ENCODE measurements around the gene SLC2A3. TPM values are rescaled to one million over a fixed set of nuclear protein-coding genes. Genes with fewer than 3 reads are reported as not detected.
"Not testable (repeated sequence)": the region's sequence is repeated elsewhere in the genome, so short reads cannot be mapped to it uniquely, and the experiment has no call there.

The SLC2A3 gene
- total RNA-seq, 1 donor from 2014 or later: 562 TPM

DNA sequence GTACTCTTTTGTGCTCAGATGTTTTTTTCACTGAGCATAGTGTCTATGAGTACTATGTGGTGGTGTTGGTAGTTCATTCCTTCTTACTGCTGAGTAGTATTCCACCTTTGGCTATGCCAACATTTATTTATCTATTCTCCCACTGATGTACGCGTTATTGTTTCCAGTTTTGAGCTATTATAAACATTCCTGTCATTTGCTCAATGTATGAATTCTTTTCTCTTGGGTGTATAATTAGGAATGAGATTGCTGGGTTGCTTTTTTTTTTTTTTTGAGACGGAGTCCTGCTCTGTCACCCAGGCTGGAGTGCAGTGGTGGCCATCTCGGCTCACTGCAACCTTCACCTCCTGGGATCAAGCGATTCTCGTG, 37.5 kb upstream of the SLC2A3 start:
- Mint-ChIP-seq H3K4me1 (ENCODE audit: unreplicated experiment) (peaks cover 49% of the 10 kb centered on the region), H3K27me3 (ENCODE audit: unreplicated experiment) (peaks cover 7% of the 10 kb centered on the region), H3K9me3 (ENCODE audit: unreplicated experiment) (no peaks in the 10 kb centered on the region), H3K27ac (ENCODE audit: unreplicated experiment) (peak overlapping the region; percentile 82), H3K4me3 (ENCODE audit: unreplicated experiment) (peak overlapping the region; percentile 62), H3K36me3 (ENCODE audit: low read depth, unreplicated experiment) (no peaks in the 10 kb centered on the region)
- DNase-seq (ENCODE audit: low spot score): no peak
- TF ChIP-seq, protein P1, sequence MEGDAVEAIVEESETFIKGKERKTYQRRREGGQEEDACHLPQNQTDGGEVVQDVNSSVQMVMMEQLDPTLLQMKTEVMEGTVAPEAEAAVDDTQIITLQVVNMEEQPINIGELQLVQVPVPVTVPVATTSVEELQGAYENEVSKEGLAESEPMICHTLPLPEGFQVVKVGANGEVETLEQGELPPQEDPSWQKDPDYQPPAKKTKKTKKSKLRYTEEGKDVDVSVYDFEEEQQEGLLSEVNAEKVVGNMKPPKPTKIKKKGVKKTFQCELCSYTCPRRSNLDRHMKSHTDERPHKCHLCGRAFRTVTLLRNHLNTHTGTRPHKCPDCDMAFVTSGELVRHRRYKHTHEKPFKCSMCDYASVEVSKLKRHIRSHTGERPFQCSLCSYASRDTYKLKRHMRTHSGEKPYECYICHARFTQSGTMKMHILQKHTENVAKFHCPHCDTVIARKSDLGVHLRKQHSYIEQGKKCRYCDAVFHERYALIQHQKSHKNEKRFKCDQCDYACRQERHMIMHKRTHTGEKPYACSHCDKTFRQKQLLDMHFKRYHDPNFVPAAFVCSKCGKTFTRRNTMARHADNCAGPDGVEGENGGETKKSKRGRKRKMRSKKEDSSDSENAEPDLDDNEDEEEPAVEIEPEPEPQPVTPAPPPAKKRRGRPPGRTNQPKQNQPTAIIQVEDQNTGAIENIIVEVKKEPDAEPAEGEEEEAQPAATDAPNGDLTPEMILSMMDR (IDR thresholded peaks at IDR 0.05; ENCODE audit: unreplicated experiment): no peak

DNA sequence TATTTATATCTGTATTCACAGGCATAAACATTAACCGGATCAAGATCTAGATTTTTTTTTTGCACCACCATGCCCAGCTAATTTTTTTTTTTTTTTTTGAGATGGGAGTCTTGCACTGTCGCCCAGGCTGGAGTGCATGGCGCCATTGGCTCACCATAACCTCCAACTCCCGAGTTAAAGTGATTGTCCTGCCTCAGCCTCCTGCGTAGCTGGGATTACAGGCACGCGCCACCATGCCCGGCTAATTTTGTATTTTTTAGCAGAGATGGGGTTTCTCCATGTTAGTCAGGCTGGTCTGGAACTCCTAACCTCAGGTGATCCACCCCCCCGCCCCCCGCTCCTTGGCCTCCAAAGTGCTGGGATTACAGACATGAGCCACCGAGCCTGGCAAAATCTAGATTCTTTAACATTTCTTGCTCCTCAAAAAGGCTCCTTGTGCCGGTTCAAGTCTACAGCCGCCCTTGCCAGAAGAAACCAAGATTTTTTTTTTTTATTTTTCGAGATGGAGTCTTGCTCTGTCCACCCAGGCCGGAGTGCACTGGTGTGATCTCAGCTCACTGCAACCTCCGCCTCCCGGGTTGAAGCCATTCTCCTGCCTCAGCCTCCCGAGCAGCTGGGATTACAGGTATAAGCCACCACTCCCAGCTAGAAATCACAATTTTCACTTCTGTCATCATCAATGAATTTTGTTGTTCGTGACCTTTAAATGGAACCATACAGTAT, 36.9 kb upstream of the SLC2A3 start:
- Mint-ChIP-seq H3K4me1 (ENCODE audit: unreplicated experiment) (peaks cover 48% of the 10 kb centered on the region), H3K27ac (ENCODE audit: unreplicated experiment) (peak overlapping the region; percentile 92), H3K36me3 (ENCODE audit: low read depth, unreplicated experiment) (no peaks in the 10 kb centered on the region), H3K4me3 (ENCODE audit: unreplicated experiment) (peak overlapping the region; percentile 79), H3K27me3 (ENCODE audit: unreplicated experiment) (peaks cover 4% of the 10 kb centered on the region), H3K9me3 (ENCODE audit: unreplicated experiment) (no peaks in the 10 kb centered on the region)
- TF ChIP-seq, protein P1 (IDR thresholded peaks at IDR 0.05; ENCODE audit: unreplicated experiment): no peak
- DNase-seq (ENCODE audit: low spot score): no peak

DNA sequence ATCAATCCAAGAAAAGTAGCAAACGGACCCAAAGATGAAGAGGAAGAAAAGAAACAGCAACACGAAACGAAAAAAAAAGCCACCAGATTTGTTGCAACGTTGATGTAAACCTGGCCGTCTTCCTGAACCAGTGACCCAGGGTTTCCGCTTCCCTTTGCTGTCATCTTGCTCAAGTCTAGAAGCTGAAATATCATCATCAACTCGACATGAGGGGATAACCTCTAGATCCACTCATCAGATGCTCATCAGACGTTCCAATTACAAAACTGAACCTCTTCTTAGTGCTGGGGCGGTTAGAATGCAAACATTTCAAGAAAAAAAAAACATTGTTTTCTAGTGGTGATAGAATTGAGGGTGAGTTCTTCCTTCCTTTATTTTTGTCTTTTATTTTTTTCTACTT, 36.3 kb upstream of the SLC2A3 start:
- Mint-ChIP-seq H3K4me3 (ENCODE audit: unreplicated experiment) (peak overlapping the region; percentile 79), H3K4me1 (ENCODE audit: unreplicated experiment) (peaks cover 47% of the 10 kb centered on the region), H3K27ac (ENCODE audit: unreplicated experiment) (peak overlapping the region; percentile 92)
- not testable (repeated sequence) for H3K9me3 Mint-ChIP-seq (ENCODE audit: unreplicated experiment); DNase-seq (ENCODE audit: low spot score); H3K36me3 Mint-ChIP-seq (ENCODE audit: low read depth, unreplicated experiment); H3K27me3 Mint-ChIP-seq (ENCODE audit: unreplicated experiment)

DNA sequence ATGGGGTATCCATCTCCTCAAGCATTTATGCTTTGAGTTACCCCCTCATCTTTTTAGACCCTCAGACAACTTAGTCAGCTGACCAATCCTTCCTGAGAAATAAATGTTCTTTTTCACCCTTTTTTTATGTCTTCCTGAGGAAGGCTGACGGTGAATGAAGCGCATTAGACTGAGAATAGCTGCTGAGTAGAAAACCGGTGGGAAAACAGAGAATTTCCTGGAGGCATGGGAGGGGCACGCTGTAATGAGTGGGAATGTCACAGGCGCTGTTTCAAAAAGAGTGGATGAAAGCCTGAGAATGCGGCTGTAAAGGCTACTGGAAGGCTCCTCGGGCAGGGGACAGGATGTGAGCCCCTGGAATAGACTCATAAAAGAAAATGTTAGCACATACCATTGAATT, 35.8 kb upstream of the SLC2A3 start:
- Mint-ChIP-seq H3K4me1 (ENCODE audit: unreplicated experiment) (peaks cover 42% of the 10 kb centered on the region), H3K27ac (ENCODE audit: unreplicated experiment) (peak overlapping the region; percentile 98)
- not testable (repeated sequence) for DNase-seq (ENCODE audit: low spot score); H3K9me3 Mint-ChIP-seq (ENCODE audit: unreplicated experiment); H3K27me3 Mint-ChIP-seq (ENCODE audit: unreplicated experiment); H3K4me3 Mint-ChIP-seq (ENCODE audit: unreplicated experiment); H3K36me3 Mint-ChIP-seq (ENCODE audit: low read depth, unreplicated experiment)

DNA sequence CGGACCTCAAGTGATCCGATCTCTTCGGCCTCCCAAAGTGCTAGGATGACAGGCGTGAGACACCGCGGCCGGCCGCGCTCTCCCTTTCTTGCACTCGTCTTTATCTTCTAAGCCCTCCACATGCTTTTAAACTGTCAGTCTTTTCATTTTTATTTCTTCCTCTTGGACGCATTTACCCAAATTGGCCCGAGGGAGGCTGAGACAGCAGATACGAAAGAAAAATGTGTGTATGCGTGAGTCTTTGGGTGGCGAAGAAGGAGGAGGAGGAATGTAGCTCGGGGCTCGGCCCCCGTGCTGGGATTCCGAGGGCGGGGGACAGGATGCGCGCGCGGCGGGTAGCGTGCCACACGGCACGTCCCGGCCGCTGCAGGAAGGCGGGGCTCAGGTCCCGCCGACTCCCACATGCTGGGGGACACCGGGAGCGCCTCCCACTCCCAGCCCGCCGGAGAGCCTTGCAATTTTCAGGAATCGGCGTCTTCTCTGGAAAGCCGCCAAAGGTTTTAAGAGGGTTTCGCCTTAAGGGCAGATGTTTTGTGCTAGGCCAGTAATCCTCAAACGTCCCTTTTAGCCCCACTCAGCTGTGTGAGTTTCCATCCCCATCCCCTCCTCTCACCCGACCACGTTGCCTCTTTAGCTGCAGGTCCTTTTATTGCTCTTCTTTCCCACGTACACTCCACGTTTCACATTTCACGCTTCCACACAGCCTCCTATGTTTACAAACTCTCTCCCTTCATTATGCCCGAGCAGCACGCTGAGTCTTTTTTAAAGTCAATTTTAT, 34.7 kb upstream of the SLC2A3 start:
- peak; percentile 92 for DNase-seq (ENCODE audit: low spot score)
- peaks cover 38% of the 10 kb centered on the region for H3K4me1 Mint-ChIP-seq (ENCODE audit: unreplicated experiment)
- H3K4me3 Mint-ChIP-seq (ENCODE audit: unreplicated experiment): peak overlapping the region; percentile 89
- no peaks in the 10 kb centered on the region for H3K9me3 Mint-ChIP-seq (ENCODE audit: unreplicated experiment)
- TF ChIP-seq, protein P1 (IDR thresholded peaks at IDR 0.05; ENCODE audit: unreplicated experiment): no peak
- no peaks in the 10 kb centered on the region for H3K36me3 Mint-ChIP-seq (ENCODE audit: low read depth, unreplicated experiment)
- H3K27me3 Mint-ChIP-seq (ENCODE audit: unreplicated experiment): peaks cover 6% of the 10 kb centered on the region
- peak overlapping the region; percentile 100 for H3K27ac Mint-ChIP-seq (ENCODE audit: unreplicated experiment)

DNA sequence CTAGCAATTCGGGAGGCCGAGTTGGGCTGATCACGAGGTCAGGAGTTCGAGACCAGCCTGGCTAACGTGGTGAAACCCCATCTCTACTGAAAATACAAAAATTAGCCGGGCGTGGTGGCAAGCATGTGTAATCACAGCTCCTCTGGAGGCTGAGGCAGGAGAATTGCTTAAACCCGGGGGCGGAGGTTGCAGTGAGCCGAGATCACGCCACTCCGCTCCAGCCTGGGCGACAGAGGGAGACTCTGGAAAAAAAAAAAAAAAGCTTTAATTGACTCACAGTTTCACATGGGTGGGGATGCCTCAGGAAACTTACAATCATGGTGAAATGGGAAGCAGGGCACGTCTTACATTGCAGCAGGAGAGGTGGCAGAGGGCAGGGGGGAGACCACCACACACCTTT, 30.6 kb upstream of the SLC2A3 start:
- no peaks in the 10 kb centered on the region for H3K9me3 Mint-ChIP-seq (ENCODE audit: unreplicated experiment)
- no peak overlapping the region for H3K27ac Mint-ChIP-seq (ENCODE audit: unreplicated experiment)
- H3K4me1 Mint-ChIP-seq (ENCODE audit: unreplicated experiment): peaks cover 35% of the 10 kb centered on the region
- H3K4me3 Mint-ChIP-seq (ENCODE audit: unreplicated experiment): no peak overlapping the region
- H3K36me3 Mint-ChIP-seq (ENCODE audit: low read depth, unreplicated experiment): no peaks in the 10 kb centered on the region
- DNase-seq (ENCODE audit: low spot score): no peak
- peaks cover 9% of the 10 kb centered on the region for H3K27me3 Mint-ChIP-seq (ENCODE audit: unreplicated experiment)
- TF ChIP-seq, protein P1 (IDR thresholded peaks at IDR 0.05; ENCODE audit: unreplicated experiment): no peak

DNA sequence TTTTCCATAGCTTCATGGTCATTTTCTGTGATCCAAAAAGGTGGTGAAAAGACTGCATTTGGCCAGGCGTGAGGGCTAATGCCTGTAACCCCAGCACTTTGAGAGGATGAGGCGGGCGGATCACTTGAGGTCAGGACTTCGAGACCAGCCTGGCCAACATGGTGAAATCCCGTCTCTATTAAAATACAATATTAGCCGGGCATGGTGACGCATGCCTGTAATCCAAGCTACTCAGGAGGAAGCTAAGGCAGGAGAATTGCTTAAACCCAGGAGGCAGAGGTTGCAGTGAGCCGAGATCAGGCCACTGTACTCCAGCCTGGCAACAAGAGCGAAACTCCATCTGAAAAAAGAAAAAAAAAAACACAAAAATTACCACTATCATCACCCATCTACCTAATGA, 28.7 kb upstream of the SLC2A3 start:
- DNase-seq (ENCODE audit: low spot score); H3K4me3 Mint-ChIP-seq (ENCODE audit: unreplicated experiment); H3K9me3 Mint-ChIP-seq (ENCODE audit: unreplicated experiment); H3K36me3 Mint-ChIP-seq (ENCODE audit: low read depth, unreplicated experiment); H3K27ac Mint-ChIP-seq (ENCODE audit: unreplicated experiment); H3K27me3 Mint-ChIP-seq (ENCODE audit: unreplicated experiment): not testable (repeated sequence)
- H3K4me1 Mint-ChIP-seq (ENCODE audit: unreplicated experiment): peaks cover 38% of the 10 kb centered on the region

All from endothelial cell (in vitro differentiated cells).